Panc1 (cell line): ENCODE results near the gene GPR135. TPM values are rescaled to one million over a fixed set of nuclear protein-coding genes. Genes with fewer than 3 reads are reported as not detected.

Experiments
- ATAC-seq: fragments of 200-7000 bp; cut with Tn5 transposase; 2 replicates; pipeline ENCODE4 v1.9.1; 2020; ENCODE audit warnings: mild to moderate bottlenecking, moderate library complexity
- BruUV-seq: library from RNA; stranded (reverse); fragments of 400-500 nt; replicated peaks from 2 replicates; lab custom pipeline; 2021; lab: Mats Ljungman, UMichigan
- CTCF ChIA-PET: fragments of 300-600 bp; sonication (Branson Sonifier 250); formaldehyde crosslinking; loops from one replicate; lab custom pipeline; 2022; ENCODE audit warnings: antibody characterized with exemption; lab: Charles Lee
- POLR2A ChIA-PET: fragments of 300-600 bp; sonication (Branson Sonifier 250); formaldehyde crosslinking; loops from one replicate; lab custom pipeline; 2022; ENCODE audit warnings: antibody characterized with exemption; lab: Charles Lee
- DNase-seq: peaks from one replicate; pipeline ENCODE4 v3.0.0-alpha.2; 2010; ENCODE audit warnings: low read depth, low spot score
- H3K27ac ChIP-seq: 2 replicates; pipeline ENCODE4 v1.5.1; 2011; ENCODE audit warnings: mild to moderate bottlenecking, low read length, inconsistent platforms
- H3K27me3 ChIP-seq: fragments of 200-500 bp; sonication (Bioruptor generic); 2 replicates; pipeline ENCODE4 v1.6.0; 2014; ENCODE audit warnings: low read length, inconsistent platforms; ENCODE audit not compliant: control insufficient read depth, insufficient read depth
- H3K36me3 ChIP-seq: fragments of 200-500 bp; sonication (Bioruptor generic); 2 replicates; pipeline ENCODE4 v1.5.1; 2014; ENCODE audit warnings: inconsistent platforms, mild to moderate bottlenecking, low read length, moderate library complexity; ENCODE audit not compliant: control insufficient read depth, insufficient read depth
- H3K4me1 ChIP-seq: 2 replicates; pipeline ENCODE4 v1.5.1; 2011; ENCODE audit warnings: inconsistent platforms, mild to moderate bottlenecking, low read length, moderate library complexity; ENCODE audit not compliant: control insufficient read depth, insufficient read depth
- H3K4me3 ChIP-seq, 2 experiments: 2 replicates each; pipeline ENCODE4 v1.5.1; 2011 to 2012; ENCODE audit warnings: low read depth in 2 of 2, low read length in 2 of 2, mild to moderate bottlenecking in 2 of 2, inconsistent platforms in 1 of 2, moderate library complexity in 1 of 2
- H3K9me3 ChIP-seq: fragments of 200-500 bp; sonication (Bioruptor generic); 2 replicates; pipeline ENCODE4 v1.5.1; 2014; ENCODE audit warnings: low read depth, mild to moderate bottlenecking, inconsistent platforms, low read length, moderate library complexity; ENCODE audit not compliant: control insufficient read depth, insufficient read depth
- POLR2AphosphoS5 ChIP-seq: IDR thresholded peaks from 2 replicates; pipeline ENCODE4 v1.6.1; 2012; ENCODE audit warnings: mild to moderate bottlenecking, low read depth, low read length, moderate library complexity
- SIN3A ChIP-seq: IDR thresholded peaks from 2 replicates; pipeline ENCODE4 v1.6.1; 2012; ENCODE audit warnings: low read depth, mild to moderate bottlenecking, low read length, moderate library complexity, borderline replicate concordance; ENCODE audit not compliant: insufficient read depth
- TCF7L2 ChIP-seq: IDR thresholded peaks from 2 replicates; pipeline ENCODE4 v1.6.1; 2011; ENCODE audit warnings: mild to moderate bottlenecking, low read depth, low read length, inconsistent platforms
- in situ Hi-C: cut with HindIII; loops from 2 replicates; pipeline ENCODE4 v1.10.0; 2016; ENCODE audit warnings: low sequenced_read_pairs, low pct_unique_long_range_greater_than_20kb
- intact Hi-C: fragments of 100-400 bp; cut with micrococcal nuclease; formaldehyde crosslinking; loops from one replicate; pipeline ENCODE4 v1.10.0; 2022; ENCODE audit not compliant: unreplicated experiment
- total RNA-seq: library from RNA; stranded (reverse); gene quantifications from one replicate; pipeline ENCODE4 v1.2.1, GENCODE V29; 2021; ENCODE audit not compliant: unreplicated experiment
- TF ChIP-seq, protein P1 (sequence below): fragments of 450-650 bp; IDR thresholded peaks from 2 replicates; pipeline ENCODE4 v1.5.1; 2017; ENCODE audit warnings: mild to moderate bottlenecking
- TF ChIP-seq, protein P2 (sequence below), 2 experiments: IDR thresholded peaks; 2 replicates each; pipeline ENCODE4 v1.6.1; 2011 to 2012; ENCODE audit warnings: low read depth in 2 of 2, control low read depth in 1 of 2, low read length in 1 of 2, mild to moderate bottlenecking in 1 of 2, moderate library complexity in 1 of 2; ENCODE audit not compliant: insufficient read depth in 1 of 2

Gene GPR135
- total RNA-seq, 1 experiment from 2014 or later = 3.1 TPM

DNA sequence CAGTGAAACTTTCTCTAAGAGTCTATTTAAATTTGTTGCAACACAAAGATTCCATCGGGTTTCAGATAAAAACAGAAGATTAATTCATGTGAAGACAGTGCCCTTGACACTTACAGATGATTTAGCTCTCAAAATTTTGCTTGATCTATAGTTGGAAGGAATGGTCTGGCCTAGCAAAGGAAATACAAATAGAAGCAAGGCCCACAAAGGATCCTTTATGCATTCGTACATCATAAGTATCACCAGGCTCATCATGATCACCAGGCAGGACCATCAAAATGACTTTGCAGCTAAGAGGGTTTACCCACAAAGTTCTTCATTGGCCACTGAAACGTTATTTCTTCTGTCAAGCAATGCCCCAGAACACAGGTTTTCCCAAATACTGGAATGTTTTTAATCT, 43.9 kb upstream of the GPR135 start:
- no peak for DNase-seq
- POLR2A ChIA-PET = no interaction called here
- Histone ChIP-seq H3K4me1 (no peaks in the 10 kb centered on the region), H3K27me3 (no peaks in the 10 kb centered on the region), H3K27ac (no peak overlapping the region), H3K36me3 (peaks cover 3% of the 10 kb centered on the region; the same call in 1 of the 2 replicates), H3K9me3 (no peaks in the 10 kb centered on the region), H3K4me3 (no peak overlapping the region)
- intact Hi-C loops (no loop called here), in situ Hi-C loops (no loop called here)
- BruUV-seq = no TSS peak
- no peak for ATAC-seq
- CTCF ChIA-PET = no interaction called here
- TF ChIP-seq POLR2AphosphoS5 (no peak), SIN3A (no peak), TCF7L2 (no peak)
- TF ChIP-seq, protein P1, sequence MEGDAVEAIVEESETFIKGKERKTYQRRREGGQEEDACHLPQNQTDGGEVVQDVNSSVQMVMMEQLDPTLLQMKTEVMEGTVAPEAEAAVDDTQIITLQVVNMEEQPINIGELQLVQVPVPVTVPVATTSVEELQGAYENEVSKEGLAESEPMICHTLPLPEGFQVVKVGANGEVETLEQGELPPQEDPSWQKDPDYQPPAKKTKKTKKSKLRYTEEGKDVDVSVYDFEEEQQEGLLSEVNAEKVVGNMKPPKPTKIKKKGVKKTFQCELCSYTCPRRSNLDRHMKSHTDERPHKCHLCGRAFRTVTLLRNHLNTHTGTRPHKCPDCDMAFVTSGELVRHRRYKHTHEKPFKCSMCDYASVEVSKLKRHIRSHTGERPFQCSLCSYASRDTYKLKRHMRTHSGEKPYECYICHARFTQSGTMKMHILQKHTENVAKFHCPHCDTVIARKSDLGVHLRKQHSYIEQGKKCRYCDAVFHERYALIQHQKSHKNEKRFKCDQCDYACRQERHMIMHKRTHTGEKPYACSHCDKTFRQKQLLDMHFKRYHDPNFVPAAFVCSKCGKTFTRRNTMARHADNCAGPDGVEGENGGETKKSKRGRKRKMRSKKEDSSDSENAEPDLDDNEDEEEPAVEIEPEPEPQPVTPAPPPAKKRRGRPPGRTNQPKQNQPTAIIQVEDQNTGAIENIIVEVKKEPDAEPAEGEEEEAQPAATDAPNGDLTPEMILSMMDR = no peak
- TF ChIP-seq, protein P2, sequence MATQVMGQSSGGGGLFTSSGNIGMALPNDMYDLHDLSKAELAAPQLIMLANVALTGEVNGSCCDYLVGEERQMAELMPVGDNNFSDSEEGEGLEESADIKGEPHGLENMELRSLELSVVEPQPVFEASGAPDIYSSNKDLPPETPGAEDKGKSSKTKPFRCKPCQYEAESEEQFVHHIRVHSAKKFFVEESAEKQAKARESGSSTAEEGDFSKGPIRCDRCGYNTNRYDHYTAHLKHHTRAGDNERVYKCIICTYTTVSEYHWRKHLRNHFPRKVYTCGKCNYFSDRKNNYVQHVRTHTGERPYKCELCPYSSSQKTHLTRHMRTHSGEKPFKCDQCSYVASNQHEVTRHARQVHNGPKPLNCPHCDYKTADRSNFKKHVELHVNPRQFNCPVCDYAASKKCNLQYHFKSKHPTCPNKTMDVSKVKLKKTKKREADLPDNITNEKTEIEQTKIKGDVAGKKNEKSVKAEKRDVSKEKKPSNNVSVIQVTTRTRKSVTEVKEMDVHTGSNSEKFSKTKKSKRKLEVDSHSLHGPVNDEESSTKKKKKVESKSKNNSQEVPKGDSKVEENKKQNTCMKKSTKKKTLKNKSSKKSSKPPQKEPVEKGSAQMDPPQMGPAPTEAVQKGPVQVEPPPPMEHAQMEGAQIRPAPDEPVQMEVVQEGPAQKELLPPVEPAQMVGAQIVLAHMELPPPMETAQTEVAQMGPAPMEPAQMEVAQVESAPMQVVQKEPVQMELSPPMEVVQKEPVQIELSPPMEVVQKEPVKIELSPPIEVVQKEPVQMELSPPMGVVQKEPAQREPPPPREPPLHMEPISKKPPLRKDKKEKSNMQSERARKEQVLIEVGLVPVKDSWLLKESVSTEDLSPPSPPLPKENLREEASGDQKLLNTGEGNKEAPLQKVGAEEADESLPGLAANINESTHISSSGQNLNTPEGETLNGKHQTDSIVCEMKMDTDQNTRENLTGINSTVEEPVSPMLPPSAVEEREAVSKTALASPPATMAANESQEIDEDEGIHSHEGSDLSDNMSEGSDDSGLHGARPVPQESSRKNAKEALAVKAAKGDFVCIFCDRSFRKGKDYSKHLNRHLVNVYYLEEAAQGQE (IDR thresholded peaks at IDR 0.05; ENCODE audit: insufficient read depth in 1 of 2, low read depth in 2 of 2, low read length in 1 of 2) = no peak

DNA sequence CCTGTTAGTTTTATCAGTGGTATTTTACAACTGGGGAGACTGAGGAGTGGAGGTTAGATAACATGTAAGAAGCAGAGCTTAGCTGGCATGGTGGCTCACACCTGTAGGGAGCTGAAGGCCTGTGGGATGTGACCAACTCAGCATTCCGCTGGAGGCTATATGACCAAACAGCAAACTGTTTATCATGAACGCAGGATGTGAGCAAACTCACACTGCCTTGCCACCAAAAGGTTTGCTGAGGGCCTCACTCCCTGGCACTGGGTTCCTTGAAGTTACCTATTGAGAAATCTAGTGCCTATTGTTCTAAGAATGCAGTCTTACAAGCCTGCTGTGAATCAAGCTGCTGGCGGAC, 42.5 kb upstream of the GPR135 start:
- no peak overlapping the region for H3K27ac ChIP-seq
- H3K9me3 ChIP-seq = no peaks in the 10 kb centered on the region
- in situ Hi-C loops (no loop called here), intact Hi-C loops (loop anchor here (2.0 kb wide), 1 partner anchor 69 kb away; the partner anchor contains the start of gene CCDC175)
- no TSS peak for BruUV-seq
- CTCF ChIA-PET = interaction anchor here (0.6 to 1.4 kb wide), 4 partner anchors 69 to 491 kb away, joined by 3 to 11 read pairs (median 4); partner anchors contain the start of gene CCDC175
- no peaks in the 10 kb centered on the region for H3K27me3 ChIP-seq
- TF ChIP-seq, protein P2 (IDR thresholded peaks at IDR 0.05; ENCODE audit: insufficient read depth in 1 of 2, low read depth in 2 of 2, low read length in 1 of 2) = no peak
- TF ChIP-seq POLR2AphosphoS5 = no peak
- TF ChIP-seq TCF7L2 = no peak
- no peak for TF ChIP-seq SIN3A
- TF ChIP-seq, protein P1 = no peak
- no peaks in the 10 kb centered on the region for H3K4me1 ChIP-seq
- ATAC-seq = no peak
- no peak for DNase-seq
- peaks cover 9% of the 10 kb centered on the region; the same call in 1 of the 2 replicates for H3K36me3 ChIP-seq
- no peak overlapping the region for H3K4me3 ChIP-seq
- POLR2A ChIA-PET = no interaction called here
